Neural crest cell (in vitro differentiated cells): Measurements from ENCODE around the gene OARD1. TPM values are rescaled to one million over a fixed set of nuclear protein-coding genes. Genes with fewer than 3 reads are reported as not detected.
A peak's percentile ranks its signal among the peaks of the same experiment; 100 is the strongest.
"Not testable (repeated sequence)": the region's sequence is repeated elsewhere in the genome, so short reads cannot be mapped to it uniquely, and the experiment has no call there.

ENCODE experiments used
- DNase-seq: peaks from one replicate; pipeline ENCODE4 v3.0.0; 2021; ENCODE audit warnings: low read depth, mixed read lengths, low spot score
- H3K27ac Mint-ChIP-seq: one replicate; pipeline ENCODE4 v1.8.0; 2021; ENCODE audit warnings: mild to moderate bottlenecking, mixed read lengths; ENCODE audit not compliant: unreplicated experiment
- H3K27me3 Mint-ChIP-seq: 2 replicates; pipeline ENCODE4 v1.8.0; 2021; ENCODE audit warnings: low read depth, mild to moderate bottlenecking, mixed read lengths
- H3K36me3 Mint-ChIP-seq: 2 replicates; pipeline ENCODE4 v1.8.0; 2021; ENCODE audit warnings: low read depth, mild to moderate bottlenecking, mixed read lengths
- H3K4me1 Mint-ChIP-seq: 2 replicates; pipeline ENCODE4 v1.8.0; 2021; ENCODE audit warnings: mixed read lengths
- H3K4me3 Mint-ChIP-seq: one replicate; pipeline ENCODE4 v1.8.0; 2021; ENCODE audit warnings: mild to moderate bottlenecking, mixed read lengths
- H3K9me3 Mint-ChIP-seq: 2 replicates; pipeline ENCODE4 v1.8.0; 2021; ENCODE audit warnings: mixed read lengths
- total RNA-seq: library from RNA; stranded (reverse); gene quantifications from 2 replicates; pipeline ENCODE4 v1.2.1, GENCODE V29; 2021
- TF ChIP-seq, protein P1 (sequence below): fragments of 200-600 bp; sonication (generic); conservative IDR thresholded peaks from 2 replicates; pipeline ENCODE4 v1.5.0; 2021; ENCODE audit warnings: antibody characterized with exemption, mild to moderate bottlenecking

The OARD1 gene
- total RNA-seq, 1 donor from 2014 or later, result 32.9 TPM

DNA sequence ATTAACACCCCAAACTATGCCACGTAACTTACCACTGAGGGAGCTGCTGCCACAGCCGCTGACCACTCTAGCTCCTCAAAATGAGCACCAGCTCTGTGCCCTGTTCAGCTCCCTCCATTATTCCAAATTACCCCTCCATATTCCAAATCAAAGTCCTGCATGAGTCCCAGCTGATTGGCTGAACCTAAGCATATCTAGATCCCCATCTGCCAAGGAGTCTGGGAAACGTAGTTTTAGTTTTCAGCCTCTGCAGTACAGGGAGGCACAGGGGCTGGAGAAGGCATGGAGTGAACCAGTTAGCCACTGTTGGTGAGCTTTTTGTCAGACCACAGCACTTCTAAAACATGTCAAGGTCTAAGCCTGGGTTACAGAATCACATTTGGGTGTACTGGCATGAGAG, 49.0 kb downstream of the OARD1 start:
- TF ChIP-seq, protein P1, sequence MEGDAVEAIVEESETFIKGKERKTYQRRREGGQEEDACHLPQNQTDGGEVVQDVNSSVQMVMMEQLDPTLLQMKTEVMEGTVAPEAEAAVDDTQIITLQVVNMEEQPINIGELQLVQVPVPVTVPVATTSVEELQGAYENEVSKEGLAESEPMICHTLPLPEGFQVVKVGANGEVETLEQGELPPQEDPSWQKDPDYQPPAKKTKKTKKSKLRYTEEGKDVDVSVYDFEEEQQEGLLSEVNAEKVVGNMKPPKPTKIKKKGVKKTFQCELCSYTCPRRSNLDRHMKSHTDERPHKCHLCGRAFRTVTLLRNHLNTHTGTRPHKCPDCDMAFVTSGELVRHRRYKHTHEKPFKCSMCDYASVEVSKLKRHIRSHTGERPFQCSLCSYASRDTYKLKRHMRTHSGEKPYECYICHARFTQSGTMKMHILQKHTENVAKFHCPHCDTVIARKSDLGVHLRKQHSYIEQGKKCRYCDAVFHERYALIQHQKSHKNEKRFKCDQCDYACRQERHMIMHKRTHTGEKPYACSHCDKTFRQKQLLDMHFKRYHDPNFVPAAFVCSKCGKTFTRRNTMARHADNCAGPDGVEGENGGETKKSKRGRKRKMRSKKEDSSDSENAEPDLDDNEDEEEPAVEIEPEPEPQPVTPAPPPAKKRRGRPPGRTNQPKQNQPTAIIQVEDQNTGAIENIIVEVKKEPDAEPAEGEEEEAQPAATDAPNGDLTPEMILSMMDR, result no peak
- H3K4me3 Mint-ChIP-seq, result no peak overlapping the region
- no peaks in the 10 kb centered on the region for H3K27me3 Mint-ChIP-seq
- no peaks in the 10 kb centered on the region for H3K36me3 Mint-ChIP-seq
- H3K4me1 Mint-ChIP-seq, result peaks cover 18% of the 10 kb centered on the region
- DNase-seq, result no peak
- H3K9me3 Mint-ChIP-seq, result no peaks in the 10 kb centered on the region
- no peak overlapping the region for H3K27ac Mint-ChIP-seq

GRCh38 chr6:41022294-41022693, 49.9 kb downstream of the OARD1 start:
- TF ChIP-seq, protein P1, result no peak
- H3K4me1 Mint-ChIP-seq, result peaks cover 11% of the 10 kb centered on the region
- no peaks in the 10 kb centered on the region for H3K9me3 Mint-ChIP-seq
- no peaks in the 10 kb centered on the region for H3K27me3 Mint-ChIP-seq
- H3K27ac Mint-ChIP-seq, result no peak overlapping the region
- H3K36me3 Mint-ChIP-seq, result no peaks in the 10 kb centered on the region
- no peak overlapping the region for H3K4me3 Mint-ChIP-seq
- no peak for DNase-seq

- TF ChIP-seq, protein P1, result no peak
- H3K4me3 Mint-ChIP-seq, result no peak overlapping the region
- H3K9me3 Mint-ChIP-seq, result no peaks in the 10 kb centered on the region
- DNase-seq, result no peak
- H3K4me1 Mint-ChIP-seq, result peaks cover 7% of the 10 kb centered on the region
- no peaks in the 10 kb centered on the region for H3K36me3 Mint-ChIP-seq
- H3K27me3 Mint-ChIP-seq, result no peaks in the 10 kb centered on the region
- H3K27ac Mint-ChIP-seq, result no peak overlapping the region
These were observed 50.3 kb downstream of the OARD1 start for GRCh38 chr6:41021832-41022231.

- Mint-ChIP-seq H3K4me1 (no peaks in the 10 kb centered on the region), H3K9me3 (no peaks in the 10 kb centered on the region), H3K27me3 (no peaks in the 10 kb centered on the region), H3K4me3 (no peak overlapping the region), H3K36me3 (peaks cover 3% of the 10 kb centered on the region), H3K27ac (no peak overlapping the region)
- no peak for DNase-seq
- TF ChIP-seq, protein P1, result no peak
These were observed 54.5 kb downstream of the OARD1 start for GRCh38 chr6:41017663-41018062.

GRCh38 chr6:41015860-41016259, 56.3 kb downstream of the OARD1 start:
- DNase-seq, H3K4me3 Mint-ChIP-seq, H3K9me3 Mint-ChIP-seq, H3K27me3 Mint-ChIP-seq, H3K4me1 Mint-ChIP-seq, H3K36me3 Mint-ChIP-seq, H3K27ac Mint-ChIP-seq: not testable (repeated sequence)

DNA sequence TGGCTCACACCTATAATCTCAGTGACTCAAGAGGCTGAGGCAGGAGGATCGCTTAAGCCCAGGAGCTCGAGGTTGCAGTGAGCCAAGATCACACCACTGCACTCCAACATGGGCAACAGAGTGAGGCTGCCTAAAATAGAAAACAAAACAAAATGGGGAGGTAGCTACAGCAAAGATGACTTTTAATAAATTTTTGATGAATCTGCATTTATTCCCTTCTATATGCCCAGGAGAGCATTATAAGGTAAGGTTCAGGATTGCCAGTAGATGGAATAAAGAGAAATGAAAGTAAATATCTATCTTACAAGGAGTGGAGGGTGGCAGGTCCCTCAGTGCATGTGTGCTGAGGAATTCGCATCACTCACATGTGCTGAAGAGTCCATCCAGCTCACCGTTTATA, 57.4 kb downstream of the OARD1 start:
- no peaks in the 10 kb centered on the region for H3K27me3 Mint-ChIP-seq
- H3K27ac Mint-ChIP-seq, result peak overlapping the region; percentile 65
- no peak for DNase-seq
- peaks cover 3% of the 10 kb centered on the region for H3K36me3 Mint-ChIP-seq
- no peaks in the 10 kb centered on the region for H3K9me3 Mint-ChIP-seq
- no peaks in the 10 kb centered on the region for H3K4me1 Mint-ChIP-seq
- TF ChIP-seq, protein P1, result no peak
- no peak overlapping the region for H3K4me3 Mint-ChIP-seq

Other genes with a start within 250 kb of the OARD1 start
- 1.5 and 1.6 TPM in 2 replicates for gene UNC5CL, start 33.1 kb downstream of the OARD1 start, total RNA-seq
- not detected in 2 replicates for gene TSPO2, start 29.9 kb downstream of the OARD1 start, total RNA-seq
- gene APOBEC2, start 19.2 kb downstream of the OARD1 start, total RNA-seq, result not detected in 2 replicates
- 59.7 and 61.4 TPM in 2 replicates for gene NFYA, start 618 bp upstream of the OARD1 start, total RNA-seq
- not detected in 2 replicates for gene TREML1, start 82.0 kb upstream of the OARD1 start, total RNA-seq
- not detected in 2 replicates for gene TREM2, start 90.8 kb upstream of the OARD1 start, total RNA-seq
- gene TREML2, start 128.8 kb upstream of the OARD1 start, total RNA-seq, result not detected in 2 replicates
- gene TREML4, start 156.0 kb upstream of the OARD1 start, total RNA-seq, result not detected in 2 replicates
- not detected in 2 replicates for gene TREM1, start 214.3 kb upstream of the OARD1 start, total RNA-seq